GM12891 (cell line): ENCODE data around the gene CALHM1.

Experiments
- DNase-seq: peaks from one replicate; pipeline ENCODE4 v3.0.0; 2011; ENCODE audit warnings: low spot score; ENCODE audit not compliant: insufficient read length
- FAIRE-seq: peaks from 2 replicates; lab custom pipeline; 2011; peaks lifted over from hg19 to GRCh38; lab: Jason Lieb, UNC
- PAX5 ChIP-seq: IDR thresholded peaks from 2 replicates; pipeline ENCODE4 v1.6.1; 2011; ENCODE audit warnings: low read length, moderate library complexity, mild to moderate bottlenecking; ENCODE audit not compliant: insufficient read depth, severe bottlenecking
- POLR2A ChIP-seq: IDR thresholded peaks from 2 replicates; pipeline ENCODE4 v1.6.1; 2011; ENCODE audit warnings: low read depth, low read length, control low read depth
- POLR2AphosphoS5 ChIP-seq: IDR thresholded peaks from 2 replicates; pipeline ENCODE4 v1.6.1; 2011; ENCODE audit warnings: low read depth, low read length, control low read depth
- POU2F2 ChIP-seq: IDR thresholded peaks from 2 replicates; pipeline ENCODE4 v1.6.1; 2011; ENCODE audit warnings: low read depth, mild to moderate bottlenecking, control low read depth, low read length, moderate library complexity
- SPI1 ChIP-seq: IDR thresholded peaks from 2 replicates; pipeline ENCODE4 v1.6.1; 2011; ENCODE audit warnings: low read depth, low read length, control low read depth
- TAF1 ChIP-seq: IDR thresholded peaks from 2 replicates; pipeline ENCODE4 v1.6.1; 2011; ENCODE audit warnings: low read depth, low read length, control low read depth

Gene CALHM1

GRCh38 chr10:103470761-103471653 lies 12.3 kb upstream of the CALHM1 start:
- FAIRE-seq, result peak; percentile 96
- no peak for TF ChIP-seq TAF1
- TF ChIP-seq POLR2AphosphoS5, result peak; percentile 51
- peak; percentile 96 for TF ChIP-seq POU2F2
- peak; percentile 55; the same call in 1 of the 2 replicates for TF ChIP-seq SPI1
- TF ChIP-seq POLR2A, result peak; percentile 58; the same call in 1 of the 2 replicates
- no peak for TF ChIP-seq PAX5
- DNase-seq, result peak; percentile 85

DNA sequence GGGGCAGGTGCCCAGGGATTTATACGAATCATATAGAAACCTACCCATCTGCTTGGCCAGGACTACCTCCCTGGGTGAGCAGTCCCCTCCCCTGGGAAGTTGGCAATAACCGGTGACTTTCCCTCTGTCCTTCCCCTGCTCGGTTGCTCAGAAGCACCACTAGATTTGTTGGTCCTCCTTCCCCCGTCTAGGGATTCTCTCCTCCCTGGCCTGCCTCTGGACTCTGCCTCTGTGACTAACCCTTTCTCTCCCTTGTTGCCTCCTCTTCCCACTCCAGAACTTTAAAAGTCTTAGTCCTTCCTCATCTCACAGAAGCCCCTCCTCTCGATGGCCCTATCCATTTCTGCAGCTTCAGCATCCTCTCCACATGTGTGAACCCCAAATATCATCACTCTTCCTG lies 10.5 kb upstream of the CALHM1 start:
- no peak for FAIRE-seq
- TF ChIP-seq PAX5, result no peak
- TF ChIP-seq POU2F2, result no peak
- no peak for TF ChIP-seq POLR2A
- no peak for TF ChIP-seq TAF1
- no peak for DNase-seq

- no peak for DNase-seq
- no peak for TF ChIP-seq SPI1
- TF ChIP-seq TAF1, result no peak
- TF ChIP-seq POLR2A, result no peak
- no peak for FAIRE-seq
Measured at GRCh38 chr10:103467406-103467805, 8.7 kb upstream of the CALHM1 start.

DNA sequence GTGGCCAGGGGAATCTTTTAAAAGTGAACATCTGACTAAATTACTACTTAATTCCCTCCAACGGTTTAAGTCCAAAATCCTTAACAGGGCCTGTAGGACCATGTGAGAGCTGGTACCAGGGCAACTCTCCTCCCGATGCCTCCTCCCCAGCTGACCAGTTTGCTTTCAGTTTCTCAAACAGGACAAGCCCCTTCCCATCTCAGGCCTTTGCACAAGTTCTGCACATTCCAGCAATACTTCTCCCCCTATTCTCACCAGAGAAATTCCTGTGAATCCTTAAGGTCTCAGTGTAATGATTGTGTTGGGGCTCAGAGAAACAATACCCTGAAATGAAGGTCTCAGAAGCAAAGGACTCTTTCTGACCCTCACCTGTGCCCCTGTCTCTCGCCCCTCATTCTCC lies 8.0 kb upstream of the CALHM1 start:
- FAIRE-seq (no peak), DNase-seq (no peak)
- TF ChIP-seq POLR2A, result no peak

DNA sequence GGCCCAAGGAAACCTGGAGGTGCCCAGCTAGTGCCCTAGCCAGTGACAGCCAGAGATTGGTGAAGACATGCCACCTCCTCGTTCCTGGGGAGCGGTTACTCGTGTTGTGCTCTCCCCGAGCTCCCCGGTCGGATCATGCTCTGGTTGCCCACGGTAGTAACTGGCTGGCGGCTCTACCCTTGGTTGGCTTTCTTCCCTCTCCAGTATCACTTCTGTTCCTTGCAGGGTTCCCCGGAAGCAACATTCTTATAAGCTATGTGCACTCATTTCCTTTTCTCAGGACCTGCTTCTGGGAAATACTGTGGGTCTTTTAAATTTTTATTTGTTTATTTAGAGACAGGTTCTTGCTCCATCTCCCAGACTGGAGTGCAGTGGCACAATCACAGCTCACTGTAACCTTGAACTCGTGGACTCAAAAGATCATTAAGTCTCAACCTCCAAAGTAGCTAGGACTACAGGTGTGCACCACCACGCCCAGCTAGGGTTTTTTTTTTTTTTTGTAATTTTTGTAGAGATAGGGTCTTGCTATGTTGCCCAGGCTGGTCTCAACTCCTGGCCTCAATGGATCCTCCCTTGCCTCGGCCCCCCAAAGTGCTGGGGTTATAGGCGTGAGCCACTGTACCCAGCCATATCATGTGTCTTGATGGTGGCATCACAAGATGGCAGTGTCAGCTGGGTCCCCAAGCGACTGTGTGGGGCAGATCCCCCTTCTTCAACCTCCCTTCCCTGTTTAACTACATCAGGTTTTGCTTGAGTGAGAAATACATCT lies 6.9 kb upstream of the CALHM1 start:
- TF ChIP-seq POLR2AphosphoS5 (no peak), TAF1 (no peak), PAX5 (no peak)
- DNase-seq, result no peak
- FAIRE-seq, result peak; percentile 20

- no peak for TF ChIP-seq POLR2AphosphoS5
- no peak for TF ChIP-seq PAX5
- TF ChIP-seq POLR2A, result no peak
- no peak for TF ChIP-seq POU2F2
- TF ChIP-seq TAF1, result no peak
- TF ChIP-seq SPI1, result no peak
- FAIRE-seq (no peak), DNase-seq (no peak)
Measured at GRCh38 chr10:103463499-103463898, 4.8 kb upstream of the CALHM1 start.

DNA sequence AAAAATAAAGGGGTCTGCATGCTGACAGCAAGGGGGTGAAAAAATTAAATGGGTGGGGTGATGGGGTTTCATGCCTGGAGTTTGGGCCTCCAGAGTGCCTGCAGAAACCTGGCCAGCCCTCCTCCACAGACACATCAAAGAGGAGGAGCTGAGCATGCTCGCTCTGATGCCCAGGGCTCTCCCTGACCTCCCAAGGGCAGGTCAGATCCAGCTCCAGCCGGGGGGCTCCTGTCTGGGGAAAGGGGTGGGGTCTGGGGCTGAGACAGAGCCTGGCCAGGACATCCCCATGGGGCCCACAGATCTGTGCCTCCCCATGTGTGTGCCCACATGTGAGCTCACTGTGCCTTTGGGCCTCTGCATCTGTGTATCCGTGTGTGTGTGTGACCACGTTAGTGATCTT lies 915 bp upstream of the CALHM1 start:
- DNase-seq, result no peak
- FAIRE-seq, result no peak
- TF ChIP-seq POLR2AphosphoS5 (no peak), PAX5 (no peak), POLR2A (no peak), POU2F2 (no peak), SPI1 (no peak), TAF1 (no peak)

- DNase-seq, result no peak
- TF ChIP-seq POU2F2 (no peak), TAF1 (no peak), PAX5 (no peak), SPI1 (no peak), POLR2AphosphoS5 (no peak)
- FAIRE-seq, result no peak
Measured at GRCh38 chr10:103457896-103458583, 660 bp downstream of the CALHM1 start.

DNA sequence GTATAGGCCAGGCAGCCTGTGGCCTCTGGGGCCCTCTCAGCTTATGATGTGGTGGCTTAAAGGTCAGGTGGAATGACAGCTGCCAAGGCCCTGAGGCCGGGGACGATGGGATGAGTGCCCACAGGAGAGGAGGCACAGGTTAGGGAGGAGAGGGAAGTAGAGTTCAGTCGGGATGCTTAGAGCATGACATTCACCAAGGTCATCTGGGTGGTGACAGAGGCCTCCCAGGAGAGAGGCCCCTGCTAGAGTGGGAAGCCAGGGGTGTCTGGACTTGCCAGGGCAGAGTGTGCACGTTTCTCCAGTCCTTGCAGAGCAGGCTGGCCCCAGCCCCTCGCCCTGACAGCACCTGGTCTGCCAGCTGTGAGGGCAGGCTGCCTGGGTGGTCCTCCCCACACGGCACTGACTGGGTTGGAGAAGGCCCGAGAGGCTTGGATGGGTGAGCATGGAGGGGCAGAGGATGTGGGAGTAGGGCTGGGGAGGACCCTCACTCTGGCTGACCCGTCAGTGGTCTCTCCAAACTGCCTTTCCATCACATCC lies 1.5 kb downstream of the CALHM1 start:
- TF ChIP-seq POLR2A, result no peak
- TF ChIP-seq TAF1, result no peak
- no peak for TF ChIP-seq SPI1
- no peak for TF ChIP-seq POU2F2
- no peak for TF ChIP-seq POLR2AphosphoS5
- no peak for TF ChIP-seq PAX5
- DNase-seq (no peak), FAIRE-seq (no peak)
